Neural crest cell (in vitro differentiated cells): ENCODE data around the gene ARHGAP6. TPM values are rescaled to one million over a fixed set of nuclear protein-coding genes. Genes with fewer than 3 reads are reported as not detected.
"Not testable (repeated sequence)": the region's sequence is repeated elsewhere in the genome, so short reads cannot be mapped to it uniquely, and the experiment has no call there.

Experiments
- DNase-seq: peaks from one replicate; pipeline ENCODE4 v3.0.0; 2021; ENCODE audit warnings: low read depth, mixed read lengths, low spot score
- H3K27ac Mint-ChIP-seq: one replicate; pipeline ENCODE4 v1.8.0; 2021; ENCODE audit warnings: mild to moderate bottlenecking, mixed read lengths; ENCODE audit not compliant: unreplicated experiment
- H3K27me3 Mint-ChIP-seq: 2 replicates; pipeline ENCODE4 v1.8.0; 2021; ENCODE audit warnings: low read depth, mild to moderate bottlenecking, mixed read lengths
- H3K36me3 Mint-ChIP-seq: 2 replicates; pipeline ENCODE4 v1.8.0; 2021; ENCODE audit warnings: low read depth, mild to moderate bottlenecking, mixed read lengths
- H3K4me1 Mint-ChIP-seq: 2 replicates; pipeline ENCODE4 v1.8.0; 2021; ENCODE audit warnings: mixed read lengths
- H3K4me3 Mint-ChIP-seq: one replicate; pipeline ENCODE4 v1.8.0; 2021; ENCODE audit warnings: mild to moderate bottlenecking, mixed read lengths
- H3K9me3 Mint-ChIP-seq: 2 replicates; pipeline ENCODE4 v1.8.0; 2021; ENCODE audit warnings: mixed read lengths
- CTCF ChIP-seq: fragments of 200-600 bp; sonication (generic); conservative IDR thresholded peaks from 2 replicates; pipeline ENCODE4 v1.5.0; 2021; ENCODE audit warnings: antibody characterized with exemption, mild to moderate bottlenecking
- total RNA-seq: library from RNA; stranded (reverse); gene quantifications from 2 replicates; pipeline ENCODE4 v1.2.1, GENCODE V29; 2021

Gene ARHGAP6
- total RNA-seq, 1 donor from 2014 or later = 2.7 TPM

GRCh38 chrX:11366998-11367595 is 298.6 kb downstream of the ARHGAP6 start:
- no peak for DNase-seq
- H3K4me1 Mint-ChIP-seq = no peaks in the 10 kb centered on the region
- no peak overlapping the region for H3K27ac Mint-ChIP-seq
- no peak for TF ChIP-seq CTCF
- no peaks in the 10 kb centered on the region for H3K27me3 Mint-ChIP-seq
- H3K36me3 Mint-ChIP-seq = no peaks in the 10 kb centered on the region
- no peak overlapping the region for H3K4me3 Mint-ChIP-seq
- peaks cover 15% of the 10 kb centered on the region for H3K9me3 Mint-ChIP-seq

GRCh38 chrX:11365426-11365825 is 300.3 kb downstream of the ARHGAP6 start:
- Mint-ChIP-seq H3K4me1 (no peaks in the 10 kb centered on the region), H3K36me3 (no peaks in the 10 kb centered on the region), H3K4me3 (no peak overlapping the region), H3K9me3 (peaks cover 11% of the 10 kb centered on the region), H3K27ac (no peak overlapping the region), H3K27me3 (no peaks in the 10 kb centered on the region)
- DNase-seq = no peak
- no peak for TF ChIP-seq CTCF

GRCh38 chrX:11364835-11365234 is 300.9 kb downstream of the ARHGAP6 start:
- Mint-ChIP-seq H3K27me3 (no peaks in the 10 kb centered on the region), H3K27ac (no peak overlapping the region), H3K9me3 (peaks cover 10% of the 10 kb centered on the region), H3K4me1 (no peaks in the 10 kb centered on the region), H3K36me3 (no peaks in the 10 kb centered on the region), H3K4me3 (no peak overlapping the region)
- no peak for DNase-seq
- no peak for TF ChIP-seq CTCF

GRCh38 chrX:11363825-11364224 is 301.9 kb downstream of the ARHGAP6 start:
- not testable (repeated sequence) for H3K4me3 Mint-ChIP-seq, DNase-seq, H3K9me3 Mint-ChIP-seq, H3K27ac Mint-ChIP-seq, H3K4me1 Mint-ChIP-seq, H3K36me3 Mint-ChIP-seq, H3K27me3 Mint-ChIP-seq

GRCh38 chrX:11363069-11363594 is 302.6 kb downstream of the ARHGAP6 start:
- Mint-ChIP-seq H3K36me3 (no peaks in the 10 kb centered on the region), H3K27me3 (no peaks in the 10 kb centered on the region), H3K4me1 (no peaks in the 10 kb centered on the region), H3K4me3 (no peak overlapping the region), H3K27ac (no peak overlapping the region), H3K9me3 (peaks cover 8% of the 10 kb centered on the region)
- no peak for TF ChIP-seq CTCF
- no peak for DNase-seq

GRCh38 chrX:11361666-11362065 is 304.1 kb downstream of the ARHGAP6 start:
- not testable (repeated sequence) for H3K9me3 Mint-ChIP-seq, H3K27ac Mint-ChIP-seq, DNase-seq, H3K4me1 Mint-ChIP-seq, H3K4me3 Mint-ChIP-seq, H3K36me3 Mint-ChIP-seq, H3K27me3 Mint-ChIP-seq

GRCh38 chrX:11355944-11356343 is 309.8 kb downstream of the ARHGAP6 start:
- not testable (repeated sequence) for DNase-seq, H3K27ac Mint-ChIP-seq, H3K27me3 Mint-ChIP-seq, H3K4me3 Mint-ChIP-seq, H3K9me3 Mint-ChIP-seq, H3K36me3 Mint-ChIP-seq, H3K4me1 Mint-ChIP-seq
